Stimulated activated CD8-positive, alpha-beta memory T cell treated with anti-CD3 and anti-CD28 coated beads, Interleukin-15, amount 100 ng/mL, for 4 hours (primary cell): ENCODE measurements around the gene KLK10.

Source experiments
- DNase-seq, 2 donors: peaks; one replicate each; pipeline ENCODE4 v3.0.0-alpha.2; 2020; ENCODE audit warnings: low read depth in 2 of 2

The KLK10 gene

GRCh38 chr19:51025809-51026553 is 6.5 kb upstream of the KLK10 start:
- no peak for DNase-seq

- no peak for DNase-seq
These were observed 5.9 kb upstream of the KLK10 start for GRCh38 chr19:51025401-51025800.

GRCh38 chr19:51024924-51025323 is 5.4 kb upstream of the KLK10 start:
- DNase-seq, result no peak

GRCh38 chr19:51023946-51024345 is 4.4 kb upstream of the KLK10 start:
- DNase-seq, result no peak

GRCh38 chr19:51022526-51022925 is 3.0 kb upstream of the KLK10 start:
- DNase-seq, result no peak

- DNase-seq, result no peak
These were observed 1.6 kb upstream of the KLK10 start for GRCh38 chr19:51020988-51021651.

- DNase-seq, result no peak
These were observed 565 bp downstream of the KLK10 start for GRCh38 chr19:51018745-51019543.

GRCh38 chr19:51016798-51017683 is 2.5 kb downstream of the KLK10 start:
- peak in 1 of 2 donors; percentile 5 for DNase-seq

GRCh38 chr19:51015691-51016267 is 3.7 kb downstream of the KLK10 start:
- no peak for DNase-seq

- DNase-seq, result no peak
These were observed 5.3 kb downstream of the KLK10 start for GRCh38 chr19:51014242-51014641.

- DNase-seq, result no peak
These were observed 6.8 kb downstream of the KLK10 start for GRCh38 chr19:51012661-51013190.

GRCh38 chr19:51010066-51010795 is 9.3 kb downstream of the KLK10 start:
- no peak for DNase-seq

- DNase-seq, result no peak
These were observed 10.2 kb downstream of the KLK10 start for GRCh38 chr19:51009061-51009891.

GRCh38 chr19:51007488-51007887 is 12.0 kb downstream of the KLK10 start:
- no peak for DNase-seq

- no peak for DNase-seq
These were observed 13.1 kb downstream of the KLK10 start for GRCh38 chr19:51006406-51006805.

- DNase-seq, result no peak
These were observed 14.3 kb downstream of the KLK10 start for GRCh38 chr19:51005248-51005647.

- DNase-seq, result no peak
These were observed 16.2 kb downstream of the KLK10 start for GRCh38 chr19:51003316-51003715.

- no peak for DNase-seq
These were observed 16.8 kb downstream of the KLK10 start for GRCh38 chr19:51002542-51003311.

- no peak for DNase-seq
These were observed 17.4 kb downstream of the KLK10 start for GRCh38 chr19:51002089-51002532.
